HG03066 (cell line): Measurements from ENCODE around the gene PPP1R1C.

ENCODE experiments used
- ATAC-seq: cut with Tn5 transposase; IDR thresholded peaks from one replicate; pipeline ENCODE4 v1.9.1; 2021; ENCODE audit warnings: low read depth; ENCODE audit not compliant: unreplicated experiment

PPP1R1C gene

GRCh38 chr2:182166841-182167240 is 181.2 kb downstream of the PPP1R1C start:
- ATAC-seq = no peak
